HG02623 (cell line): ENCODE measurements around the gene POM121C.
"Not testable (repeated sequence)": the region's sequence is repeated elsewhere in the genome, so short reads cannot be mapped to it uniquely, and the experiment has no call there.

Source experiments
- ATAC-seq: cut with Tn5 transposase; IDR thresholded peaks from one replicate; pipeline ENCODE4 v1.9.1; 2021; ENCODE audit warnings: moderate library complexity; ENCODE audit not compliant: unreplicated experiment

POM121C gene

GRCh38 chr7:75485979-75486643 lies at the start of gene POM121C:
TSS of gene POM121C (minus strand) at chr7:75486299. CDS start at chr7:75441496, 44,803 bp downstream.
- ATAC-seq = peak; percentile 98

GRCh38 chr7:75534727-75535307 lies 48.7 kb upstream of the POM121C start:
- ATAC-seq = no peak

- no peak for ATAC-seq
These were observed 47.8 kb upstream of the POM121C start for GRCh38 chr7:75533926-75534325.

GRCh38 chr7:75532639-75533038 lies 46.5 kb upstream of the POM121C start:
- ATAC-seq = no peak

GRCh38 chr7:75531359-75531821 lies 45.3 kb upstream of the POM121C start:
- no peak for ATAC-seq

- not testable (repeated sequence) for ATAC-seq
These were observed 41.2 kb upstream of the POM121C start for GRCh38 chr7:75527224-75527722.

- not testable (repeated sequence) for ATAC-seq
These were observed 35.6 kb upstream of the POM121C start for GRCh38 chr7:75521727-75522126.

- not testable (repeated sequence) for ATAC-seq
These were observed 32.7 kb upstream of the POM121C start for GRCh38 chr7:75518842-75519241.

GRCh38 chr7:75509033-75509432 lies 22.9 kb upstream of the POM121C start:
- not testable (repeated sequence) for ATAC-seq

- ATAC-seq = not testable (repeated sequence)
These were observed 5.9 kb upstream of the POM121C start, which contains the start of gene SPDYE5 for GRCh38 chr7:75492020-75492419. TSS of gene SPDYE5 (plus strand) at chr7:75492320. CDS start at chr7:75494048, 1,728 bp downstream.

GRCh38 chr7:75485355-75485978 lies 632 bp downstream of the POM121C start:
- not testable (repeated sequence) for ATAC-seq

GRCh38 chr7:75480313-75480712 lies 5.8 kb downstream of the POM121C start:
- ATAC-seq = not testable (repeated sequence)

- ATAC-seq = not testable (repeated sequence)
These were observed 8.6 kb downstream of the POM121C start for GRCh38 chr7:75477457-75477856.

GRCh38 chr7:75470166-75470565 lies 15.9 kb downstream of the POM121C start:
- not testable (repeated sequence) for ATAC-seq

- ATAC-seq = not testable (repeated sequence)
These were observed 25.6 kb downstream of the POM121C start for GRCh38 chr7:75460541-75460940.

GRCh38 chr7:75458034-75458433 lies 28.1 kb downstream of the POM121C start:
- not testable (repeated sequence) for ATAC-seq

- not testable (repeated sequence) for ATAC-seq
These were observed 29.7 kb downstream of the POM121C start for GRCh38 chr7:75456403-75456802.

- peak; percentile 74 for ATAC-seq
These were observed 33.6 kb downstream of the POM121C start for GRCh38 chr7:75452494-75452955.

GRCh38 chr7:75449946-75450345 lies 36.2 kb downstream of the POM121C start:
- not testable (repeated sequence) for ATAC-seq

- peak; percentile 89 for ATAC-seq
These were observed 43.5 kb downstream of the POM121C start for GRCh38 chr7:75442465-75443111.

- ATAC-seq = peak; percentile 38
These were observed 44.0 kb downstream of the POM121C start for GRCh38 chr7:75442101-75442464.
